Measurements from ENCODE around the gene IFI16.

- TF ChIP-seq CTCF (IDR thresholded peaks at IDR 0.05) (no peak), EP300 (IDR thresholded peaks at IDR 0.05; ENCODE audit: low read depth) (no peak)
Observed at GRCh38 chr1:158969855-158970254, 39.9 kb upstream of the IFI16 start.
